ENCODE measurements around the gene BTBD6. TPM values are rescaled to one million over a fixed set of nuclear protein-coding genes. Genes with fewer than 3 reads are reported as not detected.

BTBD6 gene
- polyA plus RNA-seq (ENCODE audit: insufficient read length in 3 of 3) = 10 to 100 TPM; 30.8 to 38.3 (median 36.5) TPM

DNA sequence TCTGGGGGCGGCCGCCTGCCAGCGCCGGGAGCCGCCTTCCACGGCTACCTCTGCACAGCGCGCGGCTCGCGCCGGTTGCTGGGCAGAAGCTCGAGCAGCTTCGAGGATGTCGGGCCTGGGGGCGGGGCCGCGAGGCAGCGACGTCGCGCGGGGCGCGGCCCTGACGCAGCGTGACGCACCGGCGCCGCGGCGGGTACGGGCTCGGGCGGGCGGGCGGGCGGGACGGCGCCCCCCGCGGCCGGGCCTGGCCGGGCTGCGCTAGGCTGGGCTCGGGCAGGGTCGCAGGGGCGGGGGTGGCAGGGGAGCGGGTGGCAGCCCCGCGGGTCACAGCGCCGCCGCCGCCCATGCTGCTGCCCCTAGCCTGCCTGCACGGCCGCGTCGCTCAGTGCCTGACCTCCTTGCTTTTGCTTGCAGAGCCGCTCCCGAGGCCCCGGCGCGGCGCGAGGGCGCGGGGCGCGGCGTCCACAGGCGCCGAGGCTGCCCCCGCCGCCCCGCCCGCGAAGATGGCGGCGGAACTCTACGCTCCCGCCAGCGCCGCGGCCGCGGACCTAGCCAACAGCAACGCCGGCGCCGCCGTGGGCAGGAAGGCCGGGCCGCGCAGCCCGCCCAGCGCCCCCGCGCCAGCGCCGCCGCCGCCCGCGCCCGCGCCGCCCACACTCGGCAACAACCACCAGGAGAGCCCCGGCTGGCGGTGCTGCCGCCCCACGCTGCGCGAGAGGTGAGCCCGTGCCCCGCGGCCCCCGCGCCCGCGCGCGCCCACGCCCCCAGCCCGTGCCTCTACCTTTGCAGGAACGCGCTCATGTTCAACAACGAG lies at the start of gene BTBD6:
Gene BTBD6, plus strand, starts transcription at position 166 of the 814 bp plus-strand sequence. Its CDS starts 179 bp downstream, at position 345.
- peak in 2 of 3 donors; percentile 67 to 74 for DNase-seq (ENCODE audit: low read depth in 3 of 3, low spot score in 2 of 3)

DNA sequence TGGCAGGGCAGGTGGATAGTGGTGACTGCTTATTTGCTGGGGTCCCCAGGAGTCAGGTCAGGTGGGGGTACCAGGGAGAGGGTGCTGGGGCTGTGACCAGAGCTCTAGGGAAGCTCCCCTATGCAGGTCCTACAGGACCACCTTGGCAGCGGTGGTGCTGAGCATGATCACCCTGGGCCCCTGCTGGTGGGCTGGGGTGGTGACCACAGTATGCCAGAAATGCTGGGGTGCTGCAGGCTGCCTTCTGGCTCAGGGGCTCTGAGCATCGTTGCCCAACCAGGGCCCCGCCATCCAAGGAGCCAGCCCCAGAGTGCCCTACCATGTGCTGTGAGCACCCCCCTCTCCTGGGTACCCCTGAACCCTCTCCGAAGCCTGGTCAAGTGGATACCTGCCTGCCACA lies 49.7 kb upstream of the BTBD6 start:
- no peak for DNase-seq (ENCODE audit: low read depth in 3 of 3, low spot score in 2 of 3)

DNA sequence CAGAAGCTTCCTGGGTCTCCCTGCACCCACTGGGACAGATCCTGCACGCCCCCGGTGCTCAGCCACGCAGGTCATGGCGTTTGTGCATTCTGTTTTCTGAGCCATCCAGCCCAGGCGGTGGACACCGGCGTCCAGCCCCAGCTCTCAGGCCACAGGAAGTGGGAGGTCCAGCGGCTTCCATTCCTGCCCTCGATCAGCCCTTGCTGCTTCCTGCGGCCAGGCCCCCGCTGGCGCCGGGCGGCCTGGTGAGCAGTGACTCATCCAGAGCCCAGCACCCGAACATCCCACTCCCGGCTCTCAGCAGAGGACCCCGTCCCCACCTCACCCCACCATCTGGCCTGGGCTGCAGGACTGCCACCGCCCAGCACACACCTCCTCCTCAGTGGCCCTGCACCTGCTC lies 49.2 kb upstream of the BTBD6 start:
- DNase-seq (ENCODE audit: low read depth in 3 of 3, low spot score in 2 of 3) = no peak

DNA sequence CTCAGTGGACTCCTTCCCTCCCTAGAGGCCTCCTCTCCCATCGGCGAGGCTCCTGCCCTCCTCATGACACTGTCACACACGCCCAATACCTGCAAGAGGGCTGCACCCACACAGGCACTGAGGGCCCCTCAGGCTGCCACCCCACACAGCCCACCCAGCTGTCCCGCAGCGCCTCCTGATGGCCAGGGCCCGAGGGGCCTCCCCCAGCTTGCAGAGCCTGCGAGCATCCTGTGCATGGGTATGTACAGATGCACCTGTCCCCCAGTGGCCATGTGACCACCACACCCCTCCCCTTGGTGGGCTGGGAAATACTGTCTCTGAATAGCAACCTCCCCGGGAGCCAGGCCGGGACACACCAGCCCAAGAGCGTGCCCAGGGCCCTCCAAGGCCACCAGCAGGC lies 48.3 kb upstream of the BTBD6 start:
- DNase-seq (ENCODE audit: low read depth in 3 of 3, low spot score in 2 of 3) = no peak

DNA sequence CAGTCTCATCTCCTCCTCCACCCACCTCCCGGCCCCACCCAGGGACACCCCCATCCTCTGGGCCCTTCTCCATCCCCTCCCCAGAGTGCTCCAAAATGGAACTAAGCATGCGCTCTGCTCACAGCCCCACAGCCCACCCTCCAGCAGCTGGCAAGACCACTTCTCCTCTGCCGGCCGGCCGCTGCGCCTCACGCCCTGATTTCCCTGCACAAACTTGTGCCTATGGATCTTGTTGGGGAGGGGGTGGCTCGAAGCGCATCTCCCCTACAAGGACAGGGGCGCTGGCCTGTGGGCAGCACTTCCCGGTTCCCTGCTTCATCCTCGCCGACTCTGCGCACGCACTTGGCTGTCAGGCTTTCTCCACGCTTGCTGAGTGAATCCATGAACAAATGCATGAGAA lies 47.7 kb upstream of the BTBD6 start:
- no peak for DNase-seq (ENCODE audit: low read depth in 3 of 3, low spot score in 2 of 3)

DNA sequence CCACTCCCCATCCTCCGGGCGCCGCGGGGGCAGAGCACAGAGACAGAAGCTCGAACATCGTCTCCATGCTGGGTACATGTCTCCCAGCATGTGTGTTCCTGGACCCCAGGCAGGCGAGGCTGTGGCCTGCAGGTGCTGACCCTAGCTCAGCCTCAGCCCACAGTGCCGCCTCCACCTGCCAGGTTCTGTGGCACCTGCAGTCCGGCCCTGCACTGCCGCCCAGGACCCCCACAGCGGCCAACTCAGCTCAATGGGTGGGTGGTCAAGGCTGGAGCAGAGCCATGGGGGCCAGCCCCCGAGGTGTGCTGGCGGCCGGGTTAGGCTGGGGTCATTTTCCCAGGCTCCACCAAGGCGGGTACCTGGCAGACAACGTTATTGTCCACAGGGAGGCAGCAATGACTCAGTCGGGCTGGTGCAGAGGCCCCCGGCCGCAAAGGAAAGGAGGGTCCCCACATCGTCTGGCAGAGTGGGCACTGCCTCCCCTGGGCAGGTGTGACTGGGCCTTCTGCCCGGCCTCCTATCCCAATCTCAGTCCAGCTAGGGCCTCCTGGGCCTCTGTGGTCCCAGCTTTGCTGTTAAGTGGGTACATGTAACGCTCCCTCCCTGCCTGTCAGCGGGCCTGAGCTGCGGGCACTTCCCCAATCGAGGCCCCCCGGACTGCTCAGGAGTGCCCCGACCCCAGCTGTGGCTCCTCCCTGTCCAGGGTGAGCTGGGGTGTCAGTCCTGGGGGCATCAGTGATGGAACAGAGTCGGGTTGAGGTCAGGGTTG lies 47.0 kb upstream of the BTBD6 start:
- DNase-seq (ENCODE audit: low read depth in 3 of 3, low spot score in 2 of 3) = no peak

DNA sequence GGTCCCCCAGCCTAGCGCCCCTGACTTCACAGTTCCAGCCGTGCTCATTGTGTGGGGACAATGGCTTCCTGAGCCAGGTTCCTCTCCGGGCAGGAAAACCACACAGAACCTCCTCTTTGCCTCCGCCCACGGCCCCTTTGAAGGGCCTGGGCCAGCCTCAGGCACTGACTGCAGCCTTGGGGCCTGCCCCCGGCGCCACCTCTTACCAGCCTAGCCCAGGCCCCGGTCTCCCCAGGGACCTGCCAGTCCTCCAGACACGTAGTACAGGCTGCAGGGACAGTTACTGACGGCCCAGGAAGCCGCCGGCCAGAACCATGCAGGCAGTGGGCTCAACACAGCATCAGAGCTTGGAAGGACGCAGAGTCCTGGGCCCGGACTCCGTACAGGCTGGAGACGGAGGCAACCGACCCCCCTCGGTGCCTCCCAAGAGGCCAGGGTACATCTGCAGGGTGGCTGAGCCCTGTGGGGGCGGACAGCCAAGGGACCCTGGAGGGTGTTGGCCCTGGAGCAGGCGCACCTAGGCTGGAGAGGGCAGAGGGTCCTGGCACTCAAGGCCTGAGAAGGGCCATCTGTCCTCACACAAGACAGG lies 46.3 kb upstream of the BTBD6 start:
- DNase-seq (ENCODE audit: low read depth in 3 of 3, low spot score in 2 of 3) = no peak

DNA sequence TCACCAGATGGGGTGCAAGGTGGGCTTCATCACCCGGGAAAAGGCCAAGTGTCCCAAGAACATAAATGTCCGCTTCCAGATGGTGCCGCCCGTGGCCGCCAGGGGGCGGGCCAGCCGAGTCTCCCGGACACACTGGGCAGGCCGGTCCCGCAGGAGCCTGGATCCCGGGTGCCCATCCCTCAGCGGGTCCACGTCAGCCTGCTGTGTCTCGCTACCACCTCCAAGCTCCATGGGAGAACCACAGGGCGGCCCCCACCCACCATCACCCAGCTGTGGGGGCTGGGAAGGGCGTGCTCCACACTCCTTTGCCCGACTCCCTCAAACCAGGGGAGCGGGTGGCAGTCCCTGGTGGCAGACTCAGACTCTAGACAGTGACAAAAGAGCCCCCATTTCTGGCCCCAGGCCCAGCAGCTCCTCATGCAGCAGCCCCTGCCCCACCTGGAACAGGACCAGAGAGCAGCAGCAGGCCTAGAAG lies 45.2 kb upstream of the BTBD6 start:
- no peak for DNase-seq (ENCODE audit: low read depth in 3 of 3, low spot score in 2 of 3)

DNA sequence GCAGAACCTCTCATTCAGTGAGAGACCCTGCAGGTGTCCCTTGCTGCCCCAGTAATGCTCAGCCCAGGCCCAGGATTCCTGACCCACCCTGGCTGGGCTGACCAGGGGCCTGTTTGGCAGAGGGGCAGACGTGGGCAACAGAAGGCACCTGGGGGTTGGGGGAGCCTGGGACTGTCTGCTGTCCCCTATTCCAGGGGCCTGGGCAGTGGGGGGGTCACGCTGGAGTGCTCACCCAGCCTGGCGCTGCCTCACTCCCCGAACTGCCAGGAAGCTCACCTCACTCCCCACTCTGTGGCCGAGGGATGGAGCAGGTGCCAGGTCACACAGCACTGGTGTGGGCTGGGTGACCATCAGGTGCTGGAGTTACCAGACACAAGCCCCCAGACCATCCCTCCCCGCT lies 44.6 kb upstream of the BTBD6 start:
- no peak for DNase-seq (ENCODE audit: low read depth in 3 of 3, low spot score in 2 of 3)

DNA sequence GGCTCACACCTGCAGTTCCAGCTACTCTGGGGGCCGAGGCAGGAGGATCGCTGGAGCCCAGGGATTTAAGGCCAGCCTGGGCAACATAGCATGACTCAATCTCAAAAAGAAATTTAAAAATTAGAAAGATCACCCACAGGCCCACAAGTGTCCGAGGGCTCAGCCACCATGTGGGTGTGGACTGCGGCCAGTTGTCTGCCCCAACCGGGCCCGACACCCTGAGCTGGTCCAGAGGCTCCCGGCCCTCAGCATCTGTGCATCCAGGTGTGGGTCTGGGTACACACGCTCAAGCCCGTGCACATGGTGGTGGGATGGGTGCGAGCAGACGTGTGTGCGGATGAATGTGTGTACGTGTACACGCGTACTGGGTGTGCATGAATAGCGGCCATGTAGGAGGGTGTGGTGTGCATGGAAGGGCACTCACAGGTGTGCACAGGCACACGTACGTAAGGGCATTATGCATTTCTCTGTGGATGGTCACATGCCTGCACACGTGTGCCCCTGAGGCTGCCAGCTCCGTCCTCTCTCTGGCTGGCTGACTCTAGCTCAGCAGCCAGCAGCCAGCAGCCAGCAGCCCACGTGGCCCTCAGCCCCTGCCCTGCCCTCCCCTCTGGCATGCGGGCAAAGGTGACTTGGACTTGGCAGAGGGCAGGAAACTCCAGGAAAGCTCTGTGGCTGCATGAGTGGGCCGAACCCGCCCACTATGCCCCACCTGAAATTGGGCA lies 44.0 kb upstream of the BTBD6 start:
- DNase-seq (ENCODE audit: low read depth in 3 of 3, low spot score in 2 of 3) = no peak

DNA sequence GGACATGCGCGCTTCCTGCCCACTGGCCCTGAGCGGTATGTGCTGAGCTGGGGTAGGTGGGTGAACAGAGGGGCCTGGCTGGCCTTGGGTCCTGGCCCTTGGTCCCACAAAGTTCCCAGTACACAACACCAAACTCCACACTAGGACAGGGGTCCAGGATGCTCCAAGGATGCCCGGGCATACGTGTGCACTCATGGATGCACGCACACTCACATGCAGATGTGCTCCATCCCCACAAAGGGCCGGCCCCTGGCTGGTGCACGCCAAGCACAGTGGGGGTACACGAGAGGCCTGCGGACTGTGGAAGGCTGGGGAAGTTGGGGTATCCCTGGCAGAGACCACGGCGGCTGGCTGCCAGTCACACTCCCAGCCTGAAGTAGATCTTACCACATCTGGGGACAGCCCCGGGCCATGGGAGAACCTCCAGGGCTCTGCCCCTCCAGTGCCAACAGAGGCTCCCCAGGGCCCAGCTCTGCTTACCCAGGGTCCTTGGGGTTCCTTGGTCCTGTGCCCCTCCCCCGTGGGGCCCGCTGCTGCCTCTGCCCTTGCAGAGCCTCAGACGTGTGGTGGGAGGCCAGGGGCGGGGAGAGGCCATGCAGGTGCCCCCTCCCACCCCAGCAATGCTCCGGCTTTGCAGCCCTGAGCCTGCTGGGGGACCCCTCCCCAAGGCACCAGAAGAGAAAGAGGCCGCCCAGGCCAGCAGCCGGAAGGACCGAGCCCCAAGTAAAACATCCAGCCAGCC lies 43.2 kb upstream of the BTBD6 start:
- DNase-seq (ENCODE audit: low read depth in 3 of 3, low spot score in 2 of 3) = no peak

DNA sequence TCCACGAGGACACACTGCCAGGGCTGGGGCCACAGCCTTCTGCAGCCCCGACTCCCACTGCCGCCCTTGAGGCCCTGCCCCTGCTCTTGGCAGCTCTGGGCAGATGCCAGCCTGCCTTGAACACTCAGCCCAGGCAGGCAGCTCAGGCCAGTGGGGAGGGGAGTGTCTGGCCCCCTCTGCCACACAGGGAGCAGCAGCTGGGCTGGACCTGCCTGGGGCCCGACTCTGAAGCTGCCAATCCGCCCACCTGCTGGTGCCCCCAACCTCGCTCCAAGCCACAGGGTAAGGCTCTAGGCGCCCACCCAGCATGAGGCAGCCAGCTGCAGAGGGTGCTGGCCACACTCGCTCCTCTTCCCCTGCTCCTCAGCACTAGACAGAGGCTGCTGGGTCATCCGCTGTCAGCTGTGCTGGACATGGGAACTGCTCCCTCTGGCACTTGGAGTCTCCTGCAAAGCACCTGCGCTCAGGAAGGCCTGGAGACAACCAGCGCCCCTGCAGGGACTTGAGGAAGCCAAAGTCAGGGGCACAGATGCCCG lies 42.6 kb upstream of the BTBD6 start:
- no peak for DNase-seq (ENCODE audit: low read depth in 3 of 3, low spot score in 2 of 3)

DNA sequence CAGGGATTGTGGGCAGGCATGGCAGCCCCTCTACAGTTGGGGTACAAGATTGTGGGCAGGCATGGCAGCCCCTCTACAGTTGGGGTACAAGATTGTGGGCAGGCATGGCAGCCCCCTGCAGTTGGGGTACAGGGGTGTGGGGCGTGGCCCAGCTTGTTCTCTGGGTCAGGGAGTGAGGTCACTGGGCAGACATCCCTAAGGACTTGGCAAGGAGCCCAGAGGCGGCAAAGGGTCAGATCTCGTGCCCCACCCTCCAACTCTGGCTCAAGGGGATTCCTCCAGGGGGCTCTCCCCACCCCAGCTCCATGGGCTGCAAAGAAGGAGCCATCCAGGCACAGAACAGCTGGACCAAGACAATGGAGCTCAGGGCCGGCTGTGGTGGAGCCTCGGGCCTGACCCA lies 41.5 kb upstream of the BTBD6 start:
- no peak for DNase-seq (ENCODE audit: low read depth in 3 of 3, low spot score in 2 of 3)

DNA sequence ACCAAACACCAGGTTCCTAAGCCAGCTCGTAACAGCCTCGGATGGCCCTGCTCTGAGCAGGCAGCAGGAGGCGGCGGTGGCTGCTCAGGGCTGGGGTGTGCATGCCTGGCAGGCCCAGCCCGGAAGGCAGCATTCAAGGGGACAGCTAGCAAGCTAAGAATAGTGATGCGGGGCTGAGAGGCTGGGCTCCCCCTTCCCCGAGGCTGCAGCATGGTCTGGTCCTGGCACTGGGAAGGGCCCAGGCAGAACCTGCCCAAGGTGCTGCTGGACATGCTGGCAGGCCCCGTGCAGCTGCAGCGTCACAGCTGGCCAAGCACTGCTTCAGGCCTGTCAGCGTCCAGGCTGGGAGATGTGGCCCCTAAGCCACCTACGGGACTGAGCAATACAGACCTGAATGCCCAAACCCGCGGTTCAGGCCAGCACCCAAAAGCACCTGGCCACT lies 40.9 kb upstream of the BTBD6 start:
- no peak for DNase-seq (ENCODE audit: low read depth in 3 of 3, low spot score in 2 of 3)

DNA sequence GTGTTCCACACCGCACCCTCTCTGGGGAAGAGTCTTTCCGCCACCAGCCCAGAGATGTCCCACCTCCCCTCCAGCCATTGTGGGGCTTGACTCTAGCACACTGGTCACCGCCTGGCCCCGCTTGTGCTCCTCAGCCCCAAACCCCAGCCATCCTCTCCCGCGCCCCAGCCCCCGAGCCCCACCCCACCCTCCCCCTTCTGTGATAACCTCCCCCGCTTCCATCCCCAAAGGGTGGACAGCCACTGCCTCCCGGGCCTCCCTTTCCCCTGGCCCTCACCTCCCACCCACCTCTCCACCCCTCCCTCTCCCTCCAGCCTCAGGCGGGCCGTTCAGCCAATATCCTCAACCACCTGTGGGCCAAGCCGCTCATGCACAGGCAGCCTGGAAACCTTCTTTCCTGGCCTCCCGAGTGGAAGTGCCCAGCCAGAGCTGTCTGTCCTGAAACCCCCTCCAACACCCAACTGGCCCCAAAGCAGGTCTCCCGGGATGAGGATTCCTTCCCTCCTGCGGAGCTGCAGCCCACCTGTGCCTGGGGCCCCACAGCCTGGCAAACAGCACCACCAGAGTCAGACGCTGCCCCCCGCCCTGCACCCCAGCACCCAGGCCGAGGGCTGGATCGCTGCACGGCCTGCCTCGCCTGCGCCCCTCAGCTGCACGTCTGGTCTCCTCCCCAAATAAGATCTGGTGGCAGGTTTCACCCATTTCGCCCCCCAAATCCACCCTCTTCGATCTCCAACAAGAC lies 40.2 kb upstream of the BTBD6 start:
- DNase-seq (ENCODE audit: low read depth in 3 of 3, low spot score in 2 of 3) = no peak

DNA sequence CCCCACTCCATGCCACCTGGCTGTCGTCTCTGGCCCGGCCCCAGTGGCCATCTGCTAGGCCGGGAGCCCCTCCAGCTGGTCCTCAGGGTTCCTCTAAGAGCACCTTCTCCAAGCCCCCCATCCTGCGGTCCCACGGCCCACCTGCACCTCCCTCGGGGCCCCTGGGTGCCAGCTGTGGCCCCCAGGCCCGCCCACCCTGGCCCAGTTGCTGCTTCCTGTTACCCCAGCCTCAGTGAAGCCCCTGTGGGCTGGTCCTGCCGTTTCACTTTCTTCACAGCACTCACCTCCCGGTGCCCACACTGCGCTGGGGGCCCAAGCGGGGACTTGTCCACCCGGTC lies 39.6 kb upstream of the BTBD6 start:
- DNase-seq (ENCODE audit: low read depth in 3 of 3, low spot score in 2 of 3) = no peak

DNA sequence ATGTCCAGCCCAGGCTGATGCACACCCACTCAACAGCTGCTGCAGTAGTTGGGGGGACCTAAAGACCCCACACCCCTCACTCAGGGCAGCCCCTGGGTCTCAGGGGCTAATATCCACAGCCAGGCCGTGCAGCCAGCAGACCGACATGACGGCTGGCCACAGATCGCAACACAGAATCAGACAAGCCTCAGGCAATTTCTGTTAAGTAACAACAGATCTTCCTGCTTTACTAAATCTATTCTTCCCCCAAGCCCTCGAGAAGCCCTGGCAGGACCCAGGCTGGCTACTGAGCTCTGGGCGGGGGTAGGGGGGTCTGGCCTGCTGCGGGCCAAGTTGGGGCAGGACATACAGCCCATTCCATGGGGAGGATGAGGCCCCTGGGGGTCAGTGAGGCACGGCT lies 39.2 kb upstream of the BTBD6 start:
- DNase-seq (ENCODE audit: low read depth in 3 of 3, low spot score in 2 of 3) = no peak

DNA sequence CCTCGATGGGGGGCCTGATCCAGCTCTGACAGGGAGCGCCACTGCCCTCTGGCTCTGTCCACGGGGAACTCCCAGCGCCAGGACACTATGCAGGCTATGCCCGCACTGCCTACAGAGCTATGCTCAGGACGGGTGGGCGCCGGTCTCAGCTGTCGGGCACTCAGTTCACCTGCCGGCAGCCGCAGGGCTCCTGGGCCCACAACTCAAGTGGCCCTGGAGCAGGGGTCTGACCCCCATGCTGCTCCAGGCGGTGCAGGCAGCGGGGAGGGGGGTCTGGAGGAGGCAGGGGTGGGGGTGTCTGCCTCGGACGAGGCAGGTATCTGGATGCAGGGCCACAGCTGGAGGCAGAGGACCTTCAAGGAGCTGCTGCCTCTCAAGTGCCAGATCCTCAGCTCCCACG lies 38.7 kb upstream of the BTBD6 start:
- DNase-seq (ENCODE audit: low read depth in 3 of 3, low spot score in 2 of 3) = no peak

All from right renal cortex interstitium (tissue), 3 donors.